Right lobe of liver (tissue), 4 donors: ENCODE results near the gene MSL2.

Experiments
- POLR2A ChIP-seq: fragments of 450-650 bp; IDR thresholded peaks from one replicate; pipeline ENCODE4 v1.6.1; 2017; ENCODE audit warnings: antibody characterized with exemption, mild to moderate bottlenecking
- TF ChIP-seq, protein P1 (sequence below), 4 donors: fragments of 200-600 bp in 3 of 4; fragments of 450-650 bp in 1 of 4; IDR thresholded peaks; one replicate each; pipeline versions ENCODE4 v1.5.1 to v1.8.0; 2016 to 2022; ENCODE audit warnings: antibody characterized with exemption in 4 of 4, mild to moderate bottlenecking in 2 of 4
- donor health status: DM: no; HTN: no; CAD: no.
- donor health status: DM: no; HTN: no; CAD: no.
- donor health status: DM: no; HTN: yes; CAD: no.

- TF ChIP-seq, protein P1, sequence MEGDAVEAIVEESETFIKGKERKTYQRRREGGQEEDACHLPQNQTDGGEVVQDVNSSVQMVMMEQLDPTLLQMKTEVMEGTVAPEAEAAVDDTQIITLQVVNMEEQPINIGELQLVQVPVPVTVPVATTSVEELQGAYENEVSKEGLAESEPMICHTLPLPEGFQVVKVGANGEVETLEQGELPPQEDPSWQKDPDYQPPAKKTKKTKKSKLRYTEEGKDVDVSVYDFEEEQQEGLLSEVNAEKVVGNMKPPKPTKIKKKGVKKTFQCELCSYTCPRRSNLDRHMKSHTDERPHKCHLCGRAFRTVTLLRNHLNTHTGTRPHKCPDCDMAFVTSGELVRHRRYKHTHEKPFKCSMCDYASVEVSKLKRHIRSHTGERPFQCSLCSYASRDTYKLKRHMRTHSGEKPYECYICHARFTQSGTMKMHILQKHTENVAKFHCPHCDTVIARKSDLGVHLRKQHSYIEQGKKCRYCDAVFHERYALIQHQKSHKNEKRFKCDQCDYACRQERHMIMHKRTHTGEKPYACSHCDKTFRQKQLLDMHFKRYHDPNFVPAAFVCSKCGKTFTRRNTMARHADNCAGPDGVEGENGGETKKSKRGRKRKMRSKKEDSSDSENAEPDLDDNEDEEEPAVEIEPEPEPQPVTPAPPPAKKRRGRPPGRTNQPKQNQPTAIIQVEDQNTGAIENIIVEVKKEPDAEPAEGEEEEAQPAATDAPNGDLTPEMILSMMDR (IDR thresholded peaks at IDR 0.05): no peak
- TF ChIP-seq POLR2A: no peak
These were observed 60.9 kb downstream of the MSL2 start for GRCh38 chr3:136135039-136135802.
